HUDEP-2 (cell line): Measurements from ENCODE around the gene GPATCH11.

Experiments used
- DNase-seq, 76 experiments: peaks; one replicate each; lab custom pipeline; 2025; ENCODE audit not compliant: unreplicated experiment in 76 of 76; lab: John Stamatoyannopoulos, UW

The GPATCH11 gene

GRCh38 chr2:37104178-37104577 is 19.9 kb downstream of the GPATCH11 start:
- DNase-seq, result no peak

DNA sequence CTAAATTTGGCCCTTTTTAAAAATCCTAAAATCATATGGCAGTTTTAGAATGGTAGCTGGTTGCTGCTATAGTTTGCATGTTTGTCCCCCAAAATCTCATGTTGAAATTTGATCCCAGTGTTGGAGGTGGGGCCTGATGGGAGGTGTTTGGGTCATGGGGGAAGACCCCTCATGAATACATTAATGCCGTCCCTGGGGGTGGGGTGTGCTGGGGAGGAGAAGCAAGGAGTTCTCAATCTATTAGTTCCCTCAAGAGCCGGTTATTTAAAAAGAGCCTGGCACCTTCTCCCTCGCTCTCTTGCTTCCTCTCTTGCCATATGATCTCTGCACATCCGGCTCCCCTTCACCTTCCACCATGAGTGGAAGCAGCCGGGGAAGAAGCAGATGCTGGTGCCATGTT is 20.8 kb downstream of the GPATCH11 start:
- DNase-seq, result no peak

DNA sequence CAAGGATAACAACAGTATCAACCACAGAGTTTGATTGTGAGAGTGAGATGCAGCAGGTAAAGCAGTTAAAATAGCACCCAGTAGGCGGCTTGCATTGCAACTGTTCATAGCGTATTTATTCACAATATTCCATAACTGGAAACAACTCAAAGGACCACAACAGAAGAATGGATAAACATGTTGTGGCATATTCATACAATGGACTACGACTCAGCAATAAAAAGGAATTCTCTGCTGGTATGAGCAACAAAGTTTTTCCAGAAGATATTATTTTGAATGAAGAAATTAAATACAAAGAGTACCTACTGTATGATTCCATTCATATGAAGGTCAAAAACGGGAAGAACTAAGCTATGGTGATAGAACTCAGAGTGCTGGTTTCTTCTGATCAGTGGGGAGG is 25.2 kb downstream of the GPATCH11 start:
- DNase-seq, result no peak

- no peak for DNase-seq
Measured at GRCh38 chr2:37110306-37111212, 26.2 kb downstream of the GPATCH11 start.

GRCh38 chr2:37111958-37112357 is 27.6 kb downstream of the GPATCH11 start:
- no peak for DNase-seq

- DNase-seq, result no peak
Measured at GRCh38 chr2:37117566-37117965, 33.2 kb downstream of the GPATCH11 start.

- DNase-seq, result peak in 1 of 76 experiments; percentile 1
Measured at GRCh38 chr2:37119157-37119556, 34.8 kb downstream of the GPATCH11 start.

DNA sequence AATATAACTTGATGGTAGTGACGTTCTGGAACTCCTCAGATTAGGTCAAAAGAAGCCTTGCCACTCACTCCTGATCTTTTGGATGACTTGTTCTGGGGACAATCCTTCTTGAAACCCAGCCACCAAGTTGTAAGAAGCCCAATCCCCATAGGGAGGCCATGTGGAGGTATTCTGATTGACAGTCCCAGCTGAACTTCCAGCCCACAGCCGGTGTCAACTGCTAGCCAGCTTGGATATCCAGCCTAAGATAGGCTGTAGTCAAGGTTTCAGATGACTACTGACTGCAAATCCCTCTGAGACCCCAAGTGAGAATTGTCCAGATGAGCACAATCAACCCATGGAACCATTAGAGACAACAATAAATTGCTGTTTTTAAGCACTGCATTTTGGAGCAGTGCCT is 41.1 kb downstream of the GPATCH11 start:
- no peak for DNase-seq

- DNase-seq, result no peak
Measured at GRCh38 chr2:37132914-37133313, 48.6 kb downstream of the GPATCH11 start.

DNA sequence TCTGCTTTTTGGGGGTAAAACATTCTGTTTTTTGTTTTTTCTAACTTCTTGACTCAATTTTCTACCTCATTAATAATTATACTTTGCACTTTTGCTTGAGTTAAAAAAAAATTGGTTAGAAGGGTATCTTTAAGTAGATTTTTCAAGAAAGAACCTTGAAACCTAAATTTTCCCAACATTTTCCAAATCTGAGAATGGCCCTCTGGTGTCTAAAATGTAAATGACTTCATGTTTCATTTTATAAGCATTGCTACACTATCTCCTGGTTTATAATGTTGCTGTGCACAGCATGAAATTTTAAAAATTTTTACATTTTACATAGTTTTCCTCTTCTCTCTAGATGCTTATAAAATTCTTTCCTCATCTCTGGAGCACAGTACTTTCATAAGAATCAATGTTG is 58.2 kb downstream of the GPATCH11 start:
- DNase-seq, result no peak

GRCh38 chr2:37143974-37144373 is 59.7 kb downstream of the GPATCH11 start:
- DNase-seq, result no peak

DNA sequence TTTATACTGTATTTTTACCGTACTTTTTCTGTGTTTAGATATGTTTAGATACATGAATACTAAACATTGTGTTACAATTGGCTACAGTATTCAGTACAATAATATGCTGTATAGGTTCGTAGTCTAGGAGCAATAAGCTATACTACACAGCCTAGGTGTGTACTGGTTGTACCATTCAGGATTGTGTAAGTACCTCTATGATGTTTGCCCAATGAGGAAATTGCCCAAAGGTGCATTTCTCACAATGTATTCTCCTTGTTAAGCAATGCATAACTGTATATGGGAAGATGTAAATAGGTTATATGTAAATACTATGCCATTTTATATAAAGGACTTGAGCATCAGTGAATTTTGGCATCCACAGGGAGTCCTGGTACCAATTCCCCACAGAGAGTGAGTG is 61.7 kb downstream of the GPATCH11 start:
- DNase-seq, result no peak

GRCh38 chr2:37148325-37148724 is 64.0 kb downstream of the GPATCH11 start:
- no peak for DNase-seq
